CD4-positive, alpha-beta T cell treated with Interleukin-2 at 100 ng/mL for 4 hours (primary cell): ENCODE data around the gene NOC4L.
A peak's percentile ranks its signal among the peaks of the same experiment; 100 is the strongest.

Source experiments
- DNase-seq: peaks from one replicate; pipeline ENCODE4 v3.0.0-alpha.2; 2020; ENCODE audit warnings: low spot score

The NOC4L gene

GRCh38 chr12:132170094-132170636 is 25.9 kb downstream of the NOC4L start:
- DNase-seq = no peak

- no peak for DNase-seq
Observed at GRCh38 chr12:132170637-132171292, 26.5 kb downstream of the NOC4L start.

GRCh38 chr12:132171293-132171967 is 27.2 kb downstream of the NOC4L start:
- no peak for DNase-seq

GRCh38 chr12:132171968-132172521 is 27.8 kb downstream of the NOC4L start:
- DNase-seq = no peak

GRCh38 chr12:132172619-132173018 is 28.4 kb downstream of the NOC4L start:
- no peak for DNase-seq

- DNase-seq = no peak
Observed at GRCh38 chr12:132173135-132174014, 29.1 kb downstream of the NOC4L start.

- DNase-seq = no peak
Observed at GRCh38 chr12:132174015-132174838, 30.0 kb downstream of the NOC4L start.

- DNase-seq = no peak
Observed at GRCh38 chr12:132174839-132175490, 30.7 kb downstream of the NOC4L start.

- no peak for DNase-seq
Observed at GRCh38 chr12:132175496-132176384, 31.5 kb downstream of the NOC4L start.

GRCh38 chr12:132176385-132176919 is 32.2 kb downstream of the NOC4L start:
- no peak for DNase-seq

GRCh38 chr12:132176920-132177551 is 32.8 kb downstream of the NOC4L start:
- DNase-seq = no peak

GRCh38 chr12:132178316-132178715 is 34.1 kb downstream of the NOC4L start:
- no peak for DNase-seq

- peak; percentile 38 for DNase-seq
Observed at GRCh38 chr12:132178801-132179401, 34.6 kb downstream of the NOC4L start.

GRCh38 chr12:132179431-132180362 is 35.4 kb downstream of the NOC4L start:
- no peak for DNase-seq

- DNase-seq = no peak
Observed at GRCh38 chr12:132180648-132181546, 36.6 kb downstream of the NOC4L start.

- no peak for DNase-seq
Observed at GRCh38 chr12:132181570-132182200, 37.4 kb downstream of the NOC4L start.
